HG03521 (cell line): ENCODE data around the gene KLRB1.
"Not testable (repeated sequence)": the region's sequence is repeated elsewhere in the genome, so short reads cannot be mapped to it uniquely, and the experiment has no call there.

Experiments used
- ATAC-seq: cut with Tn5 transposase; IDR thresholded peaks from one replicate; pipeline ENCODE4 v1.9.1; 2021; ENCODE audit warnings: mild to moderate bottlenecking, moderate library complexity; ENCODE audit not compliant: unreplicated experiment

Gene KLRB1

DNA sequence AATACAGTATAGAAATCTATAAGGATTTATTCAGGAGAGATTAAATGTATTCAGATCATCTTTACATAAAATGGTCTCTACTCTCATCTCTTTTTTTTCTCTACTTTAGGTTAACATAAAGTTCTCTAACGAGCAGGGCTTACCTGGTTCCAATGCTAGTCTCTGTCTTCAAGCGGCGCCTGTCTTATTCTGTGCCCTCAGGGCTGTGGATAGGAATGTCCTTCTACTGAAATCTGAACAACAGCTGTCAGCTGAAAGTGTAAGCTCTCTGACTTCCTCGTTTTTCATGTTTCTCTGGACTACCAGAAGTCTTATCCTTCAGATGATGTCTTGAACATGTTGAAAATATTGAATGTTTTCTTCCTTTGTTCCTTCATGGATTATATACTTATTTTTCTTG, 62.2 kb downstream of the KLRB1 start:
- ATAC-seq = not testable (repeated sequence)
